HL-60 (cell line): ENCODE results near the gene LENEP.

Source experiments
- CTCF ChIP-seq: IDR thresholded peaks from one replicate; pipeline ENCODE4 v1.5.1; 2011; ENCODE audit warnings: low read length, control low read depth, inconsistent platforms; ENCODE audit not compliant: insufficient read depth
- POLR2AphosphoS5 ChIP-seq: IDR thresholded peaks from 2 replicates; pipeline ENCODE4 v1.6.1; 2012; ENCODE audit warnings: low read depth
- REST ChIP-seq: IDR thresholded peaks from 2 replicates; pipeline ENCODE4 v1.6.1; 2012; ENCODE audit warnings: low read depth; ENCODE audit not compliant: insufficient replicate concordance
- SPI1 ChIP-seq: IDR thresholded peaks from 2 replicates; pipeline ENCODE4 v1.6.1; 2012; ENCODE audit warnings: low read depth, mild to moderate bottlenecking, borderline replicate concordance

GRCh38 chr1:155016231-155016831, 22.9 kb downstream of the LENEP start:
- no peak for TF ChIP-seq CTCF
- peak; percentile 67 for TF ChIP-seq POLR2AphosphoS5
- no peak for TF ChIP-seq SPI1
- TF ChIP-seq REST, result no peak
